HFF-Myc (cell line): Measurements from ENCODE around the gene SPATS2L.

Source experiments
- DNase-seq: peaks from one replicate; pipeline ENCODE4 v3.0.0-alpha.2; 2011; ENCODE audit warnings: low read depth; ENCODE audit errors: extremely low read depth
- H3K4me3 ChIP-seq: replicated peaks from 2 replicates; pipeline ENCODE4 v1.5.1; 2011; ENCODE audit warnings: low read depth, mild to moderate bottlenecking, control low read depth, low read length
- TF ChIP-seq, protein P1 (sequence below): IDR thresholded peaks from 2 replicates; pipeline ENCODE4 v1.5.1; 2012; ENCODE audit warnings: mild to moderate bottlenecking, low read depth, low read length, control low read depth; ENCODE audit errors: missing control alignments

The SPATS2L gene

DNA sequence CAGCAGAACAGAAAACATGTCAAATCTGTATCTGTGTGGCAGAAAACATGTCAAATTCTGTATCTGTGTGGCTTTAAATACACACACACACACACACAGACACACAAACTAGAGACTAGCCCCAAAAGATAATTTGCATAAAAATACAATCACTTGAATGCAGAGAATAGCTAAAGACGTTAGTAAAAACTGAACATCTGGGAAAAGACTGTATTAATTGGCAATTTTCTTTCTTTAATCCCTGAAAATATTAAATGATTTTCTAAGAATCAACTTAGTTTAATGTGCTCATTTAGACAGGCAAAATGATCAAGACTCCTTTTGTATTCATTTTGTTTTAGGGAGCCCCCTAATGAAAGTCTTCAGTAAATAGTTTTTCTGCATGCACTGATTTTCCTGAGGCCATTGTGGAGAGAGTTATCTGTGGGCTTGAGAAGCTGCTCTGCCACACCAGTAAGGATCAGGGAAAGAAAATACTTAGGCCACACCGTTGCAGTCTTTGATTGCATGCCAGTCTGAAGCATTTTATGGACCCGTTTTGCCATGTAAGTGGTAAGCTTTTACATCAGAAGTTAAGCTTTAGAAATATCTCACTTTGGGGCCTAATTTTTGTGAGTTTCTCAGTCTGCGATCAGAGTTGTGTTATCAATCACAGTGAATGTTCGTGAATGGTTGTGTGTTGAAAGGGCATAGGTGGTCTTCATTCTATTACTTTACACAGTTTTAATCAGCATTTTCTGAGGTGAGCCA, 2.2 kb downstream of the SPATS2L start:
- peak; percentile 20 for DNase-seq
- peak overlapping the region; percentile 71 for H3K4me3 ChIP-seq
- TF ChIP-seq, protein P1, sequence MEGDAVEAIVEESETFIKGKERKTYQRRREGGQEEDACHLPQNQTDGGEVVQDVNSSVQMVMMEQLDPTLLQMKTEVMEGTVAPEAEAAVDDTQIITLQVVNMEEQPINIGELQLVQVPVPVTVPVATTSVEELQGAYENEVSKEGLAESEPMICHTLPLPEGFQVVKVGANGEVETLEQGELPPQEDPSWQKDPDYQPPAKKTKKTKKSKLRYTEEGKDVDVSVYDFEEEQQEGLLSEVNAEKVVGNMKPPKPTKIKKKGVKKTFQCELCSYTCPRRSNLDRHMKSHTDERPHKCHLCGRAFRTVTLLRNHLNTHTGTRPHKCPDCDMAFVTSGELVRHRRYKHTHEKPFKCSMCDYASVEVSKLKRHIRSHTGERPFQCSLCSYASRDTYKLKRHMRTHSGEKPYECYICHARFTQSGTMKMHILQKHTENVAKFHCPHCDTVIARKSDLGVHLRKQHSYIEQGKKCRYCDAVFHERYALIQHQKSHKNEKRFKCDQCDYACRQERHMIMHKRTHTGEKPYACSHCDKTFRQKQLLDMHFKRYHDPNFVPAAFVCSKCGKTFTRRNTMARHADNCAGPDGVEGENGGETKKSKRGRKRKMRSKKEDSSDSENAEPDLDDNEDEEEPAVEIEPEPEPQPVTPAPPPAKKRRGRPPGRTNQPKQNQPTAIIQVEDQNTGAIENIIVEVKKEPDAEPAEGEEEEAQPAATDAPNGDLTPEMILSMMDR, result peak; percentile 3

DNA sequence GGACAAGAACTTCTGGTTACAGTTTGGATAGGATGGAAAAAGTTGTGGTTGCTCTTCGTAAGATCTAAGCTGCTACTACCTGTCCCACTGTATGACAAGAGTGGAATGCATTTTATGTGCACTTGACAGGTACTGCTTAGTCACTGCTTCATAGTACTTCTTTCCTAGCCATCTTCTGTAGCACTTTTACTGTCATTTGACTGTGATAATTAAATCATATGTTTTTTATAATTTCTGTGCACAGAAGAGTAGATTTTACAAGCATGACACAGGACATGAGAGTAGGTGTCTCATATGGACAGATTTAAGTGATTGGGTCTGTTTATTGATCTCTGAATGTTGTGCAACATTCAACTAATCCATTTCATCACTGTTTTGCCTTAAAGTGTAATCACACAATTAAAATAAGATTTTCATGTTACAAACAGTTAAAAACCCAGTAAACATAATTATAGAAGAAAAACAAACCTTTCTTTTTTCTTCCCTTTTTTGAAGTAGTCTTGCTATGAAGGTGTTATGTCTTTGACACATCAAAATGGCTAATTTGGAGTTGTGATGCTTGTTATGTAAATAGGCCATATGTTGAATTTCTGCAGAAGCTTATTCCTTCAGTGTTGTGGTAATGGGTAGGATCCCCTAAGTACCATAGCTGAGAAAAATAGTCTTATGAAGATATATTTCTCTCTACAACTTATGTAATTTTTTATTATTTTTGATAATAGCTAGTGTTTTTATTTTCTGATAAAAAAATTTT, 3.0 kb downstream of the SPATS2L start:
- TF ChIP-seq, protein P1, result no peak
- H3K4me3 ChIP-seq, result peak overlapping the region; percentile 71
- no peak for DNase-seq

- DNase-seq, result no peak
- H3K4me3 ChIP-seq, result no peak overlapping the region
- TF ChIP-seq, protein P1, result no peak
Observed at GRCh38 chr2:200310545-200310971, 4.1 kb downstream of the SPATS2L start.

- TF ChIP-seq, protein P1, result no peak
- H3K4me3 ChIP-seq, result no peak overlapping the region
Observed at GRCh38 chr2:200311139-200311538, 4.6 kb downstream of the SPATS2L start.

DNA sequence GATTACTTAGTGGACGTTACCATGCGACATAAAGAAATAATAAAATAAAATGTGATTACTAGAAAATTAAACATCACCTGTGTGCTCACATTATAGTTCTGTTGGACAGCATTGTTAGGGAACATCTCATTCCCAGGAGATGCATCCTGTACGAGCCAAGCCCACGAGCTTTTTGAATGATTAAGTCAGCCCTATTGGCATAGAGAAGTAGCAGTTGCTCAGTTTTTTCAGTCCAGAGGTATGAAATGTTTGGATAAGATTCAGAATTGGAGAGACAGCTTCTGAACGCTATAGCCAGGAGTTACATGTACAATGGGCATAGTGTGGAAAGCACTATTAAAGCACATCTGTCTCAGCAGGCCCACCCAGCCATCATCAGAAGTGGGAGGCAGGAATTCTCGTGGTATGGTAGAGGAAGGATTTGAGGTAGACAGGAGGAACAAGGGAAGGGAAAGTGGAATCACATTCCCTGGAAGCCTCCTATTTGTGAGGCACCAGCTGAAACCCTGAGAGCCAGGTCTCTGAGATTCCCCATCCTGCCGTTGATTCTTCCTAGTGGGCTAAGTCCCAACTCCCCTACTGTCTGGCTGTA, 8.6 kb downstream of the SPATS2L start:
- H3K4me3 ChIP-seq, result no peak overlapping the region
- TF ChIP-seq, protein P1, result no peak
- DNase-seq, result no peak

More at GRCh38 chr2:200311139-200311538, 4.6 kb downstream of the SPATS2L start:
- DNase-seq, result no peak

GRCh38 chr2:200317975-200318374, 11.5 kb downstream of the SPATS2L start:
- TF ChIP-seq, protein P1, result no peak
- H3K4me3 ChIP-seq, result no peak overlapping the region

More at GRCh38 chr2:200317975-200318374, 11.5 kb downstream of the SPATS2L start:
- DNase-seq, result no peak
